Rectal smooth muscle tissue (tissue), 1 donor: ENCODE data around the gene BRCC3.

ENCODE experiments used
- H3K27ac ChIP-seq: one replicate; pipeline ENCODE4 v1.7.0; 2013; ENCODE audit warnings: low read depth, low read length, inconsistent platforms
- H3K27me3 ChIP-seq: one replicate; pipeline ENCODE4 v1.7.0; 2013; ENCODE audit warnings: low read length; ENCODE audit not compliant: control insufficient read depth, insufficient read depth
- H3K36me3 ChIP-seq: one replicate; pipeline ENCODE4 v1.7.0; 2013; ENCODE audit warnings: low read length; ENCODE audit not compliant: control insufficient read depth, insufficient read depth
- H3K4me1 ChIP-seq: one replicate; pipeline ENCODE4 v1.7.0; 2013; ENCODE audit warnings: low read length; ENCODE audit not compliant: control insufficient read depth, insufficient read depth
- H3K4me3 ChIP-seq: one replicate; pipeline ENCODE4 v1.7.0; 2013; ENCODE audit warnings: low read length
- H3K9ac ChIP-seq: one replicate; pipeline ENCODE4 v1.7.0; 2013; ENCODE audit warnings: low read length

Gene BRCC3

DNA sequence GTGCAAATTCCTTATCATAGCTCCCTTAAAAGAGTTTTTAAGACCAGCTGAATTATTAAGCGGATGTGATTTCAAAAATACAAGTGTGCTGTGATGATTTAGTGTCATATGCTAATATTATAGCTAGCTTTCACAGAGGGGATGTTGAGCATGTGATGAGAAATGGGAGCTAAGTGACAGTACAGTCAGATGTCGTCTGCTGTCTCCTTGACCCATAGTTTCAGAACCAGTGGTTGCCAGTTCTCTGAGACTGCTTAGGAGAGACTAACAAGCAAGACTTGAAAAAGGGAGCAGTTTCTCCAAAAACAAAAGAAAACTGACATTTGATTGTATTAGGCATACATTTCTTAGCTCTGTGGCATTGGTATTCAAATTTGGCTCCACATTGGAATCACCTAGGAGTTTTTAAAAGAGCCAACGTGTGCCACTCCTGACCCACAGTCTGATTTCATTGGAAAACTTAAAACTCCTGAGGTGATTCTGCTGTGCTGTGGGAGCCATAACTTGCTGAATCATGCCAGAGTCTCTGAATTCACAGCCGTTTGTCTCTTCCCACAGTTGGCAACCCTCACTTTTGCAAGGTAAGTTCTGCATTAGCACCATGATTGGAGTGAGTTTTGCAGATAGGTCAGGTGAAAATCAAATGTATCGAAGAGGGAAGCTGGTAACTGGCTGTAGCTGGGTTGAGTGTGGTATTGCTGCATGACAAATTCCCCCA is 24.3 kb upstream of the BRCC3 start:
- Histone ChIP-seq H3K4me3 (no peak overlapping the region), H3K27ac (no peak overlapping the region), H3K36me3 (no peaks in the 10 kb centered on the region), H3K4me1 (no peaks in the 10 kb centered on the region), H3K27me3 (no peaks in the 10 kb centered on the region), H3K9ac (no peak overlapping the region)

DNA sequence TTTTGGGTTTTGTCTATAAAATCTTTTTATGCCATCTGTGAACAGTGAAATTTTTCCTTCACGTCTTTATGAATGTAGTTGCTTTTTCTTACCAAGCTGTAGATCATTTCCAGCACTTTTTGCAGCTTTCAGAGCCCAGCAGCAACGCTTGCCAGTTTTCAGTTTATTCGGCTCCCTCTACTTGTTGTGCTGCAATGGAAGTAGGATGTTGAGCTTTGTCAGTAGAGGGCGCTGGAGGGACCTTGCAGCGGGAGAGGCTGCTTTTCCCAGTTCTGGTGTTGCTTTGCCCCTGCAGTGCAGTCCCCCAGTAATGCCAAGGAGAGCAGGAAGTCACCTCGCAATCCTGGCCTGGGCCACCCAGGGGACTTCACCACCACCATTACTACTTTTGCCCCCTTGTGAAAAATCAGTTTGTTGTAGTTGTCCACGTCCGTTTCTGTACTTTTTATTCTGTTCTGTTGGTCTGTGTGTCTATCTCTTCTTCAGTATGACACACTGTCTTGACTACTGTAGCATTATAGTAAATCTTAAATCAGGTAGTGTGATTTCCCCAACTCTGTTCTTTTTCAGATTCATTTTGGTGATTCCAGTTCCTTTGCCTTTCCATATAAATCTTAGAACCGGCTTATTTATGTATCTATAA is 22.2 kb upstream of the BRCC3 start:
- H3K27me3 ChIP-seq, result no peaks in the 10 kb centered on the region
- H3K4me3 ChIP-seq, result no peak overlapping the region
- no peak overlapping the region for H3K27ac ChIP-seq
- no peak overlapping the region for H3K9ac ChIP-seq
- H3K4me1 ChIP-seq, result no peaks in the 10 kb centered on the region
- H3K36me3 ChIP-seq, result no peaks in the 10 kb centered on the region

DNA sequence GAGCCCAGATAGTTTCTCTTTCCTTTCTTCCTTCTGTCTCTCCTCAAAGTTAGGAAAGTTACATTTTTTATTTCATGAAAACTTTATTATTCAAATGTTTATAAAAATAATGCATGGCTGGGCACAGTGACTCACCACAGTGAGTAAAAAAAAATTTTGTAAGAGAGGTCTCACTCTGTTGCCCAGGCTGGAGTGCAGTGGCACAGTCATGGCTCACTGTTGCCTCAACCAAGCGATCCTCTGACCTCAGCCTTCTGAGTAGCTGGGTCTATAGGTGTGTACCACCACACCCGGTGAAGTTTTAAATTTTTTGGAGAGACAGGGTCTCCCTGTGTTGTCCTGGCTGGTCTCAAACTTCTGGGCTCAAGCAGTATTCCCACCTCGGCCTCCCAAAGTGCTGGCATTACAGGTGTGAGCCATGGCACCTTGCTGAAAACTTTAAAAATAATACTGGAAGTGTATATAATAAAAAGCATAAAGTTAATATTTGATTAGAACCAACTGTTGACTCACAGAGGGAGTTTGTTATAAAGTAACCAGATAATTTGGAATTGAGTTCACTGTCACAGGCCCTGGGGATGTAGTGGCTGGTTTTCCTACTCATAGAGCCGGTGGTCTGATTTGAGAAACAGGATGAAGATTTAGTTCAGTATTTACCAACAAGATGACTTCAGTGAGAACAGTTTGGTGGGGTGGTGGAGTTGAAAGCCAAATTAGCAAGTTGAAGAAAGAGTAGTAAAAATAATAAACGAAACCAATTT is 18.4 kb upstream of the BRCC3 start:
- no peaks in the 10 kb centered on the region for H3K36me3 ChIP-seq
- no peak overlapping the region for H3K4me3 ChIP-seq
- H3K4me1 ChIP-seq, result no peaks in the 10 kb centered on the region
- H3K9ac ChIP-seq, result no peak overlapping the region
- H3K27ac ChIP-seq, result no peak overlapping the region
- peaks cover 3% of the 10 kb centered on the region for H3K27me3 ChIP-seq

DNA sequence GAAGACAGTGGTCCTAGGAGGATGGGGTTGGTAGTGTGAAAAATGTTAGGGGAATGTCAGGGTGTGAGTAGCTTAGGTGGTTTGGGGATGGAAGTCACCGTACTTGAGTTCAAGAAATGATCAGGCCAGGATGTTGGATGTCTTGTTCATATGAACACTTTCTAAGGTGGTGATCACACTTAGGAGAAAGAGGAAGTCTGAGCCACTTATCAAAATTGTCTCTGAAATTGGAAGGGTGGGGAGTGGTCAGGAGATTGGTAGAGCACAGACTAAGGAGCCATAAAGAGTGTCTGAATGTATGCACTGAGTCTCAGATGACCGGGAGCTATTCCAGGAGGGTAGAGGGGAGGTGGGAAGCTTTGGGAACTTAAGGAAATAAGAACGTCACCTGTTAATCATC is 17.7 kb upstream of the BRCC3 start:
- Histone ChIP-seq H3K4me3 (no peak overlapping the region), H3K9ac (no peak overlapping the region), H3K27ac (no peak overlapping the region), H3K27me3 (peaks cover 3% of the 10 kb centered on the region), H3K36me3 (no peaks in the 10 kb centered on the region), H3K4me1 (no peaks in the 10 kb centered on the region)

DNA sequence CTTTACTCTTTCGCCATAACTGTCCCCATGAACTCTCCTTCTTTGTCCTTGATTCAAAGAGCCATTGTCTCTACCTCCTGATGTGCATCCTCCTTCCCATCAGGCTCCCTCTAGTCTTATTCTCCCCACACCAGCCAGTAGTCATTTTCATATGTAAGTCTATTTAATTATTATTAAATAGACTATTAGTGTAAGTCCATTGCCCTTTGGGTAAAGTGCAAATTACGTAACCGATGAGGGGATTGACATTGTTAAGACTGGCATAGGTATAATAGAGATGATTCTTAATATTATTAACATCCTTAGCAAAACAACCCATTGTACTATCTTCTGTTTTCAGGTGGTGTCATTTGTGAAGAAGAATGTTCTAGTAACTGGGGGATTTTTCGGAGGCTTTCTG is 17.1 kb upstream of the BRCC3 start:
- Histone ChIP-seq H3K27me3 (peaks cover 3% of the 10 kb centered on the region), H3K27ac (no peak overlapping the region), H3K9ac (no peak overlapping the region), H3K4me3 (no peak overlapping the region), H3K36me3 (no peaks in the 10 kb centered on the region), H3K4me1 (no peaks in the 10 kb centered on the region)

DNA sequence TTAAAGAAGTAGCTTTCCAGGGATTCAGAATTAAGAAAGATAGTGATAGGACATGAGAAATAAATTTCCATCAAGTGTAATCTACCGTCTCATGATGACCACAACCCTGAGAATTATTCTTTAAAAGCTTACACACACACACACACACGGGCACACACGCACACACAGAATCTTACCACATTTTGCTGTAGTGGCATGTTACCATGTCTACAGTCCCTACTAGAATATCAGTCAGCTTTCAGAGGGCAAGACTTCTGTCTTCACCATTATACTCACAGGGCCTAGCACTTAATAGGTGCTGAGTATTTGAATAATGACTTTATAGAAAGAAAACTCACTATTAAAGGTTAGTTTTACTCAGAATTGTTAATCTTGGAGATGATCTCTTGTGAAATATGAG is 15.8 kb upstream of the BRCC3 start:
- H3K27ac ChIP-seq, result no peak overlapping the region
- no peak overlapping the region for H3K4me3 ChIP-seq
- H3K9ac ChIP-seq, result no peak overlapping the region
- H3K4me1 ChIP-seq, result no peaks in the 10 kb centered on the region
- H3K36me3 ChIP-seq, result no peaks in the 10 kb centered on the region
- peaks cover 3% of the 10 kb centered on the region for H3K27me3 ChIP-seq

DNA sequence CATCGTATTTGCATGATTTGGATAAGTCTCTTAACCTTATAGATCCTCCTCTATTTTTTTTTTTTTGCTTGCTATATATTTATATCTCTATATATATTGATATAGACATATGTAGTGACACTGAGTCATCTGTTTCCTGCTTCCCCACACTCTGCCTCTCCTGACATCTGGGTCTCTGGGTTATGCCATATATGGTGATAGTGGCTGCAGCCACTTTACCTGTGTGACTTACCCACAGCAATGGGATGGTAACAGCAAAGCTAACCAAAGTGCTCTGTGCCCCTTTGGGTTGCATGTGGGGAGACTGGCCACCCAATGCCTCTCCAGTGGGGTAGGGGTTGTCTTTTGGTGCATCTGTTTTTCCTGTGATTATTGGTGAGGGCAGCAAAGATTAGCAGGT is 14.8 kb upstream of the BRCC3 start:
- Histone ChIP-seq H3K27ac (peak overlapping the region; percentile 15), H3K27me3 (peaks cover 3% of the 10 kb centered on the region), H3K4me1 (no peaks in the 10 kb centered on the region), H3K4me3 (no peak overlapping the region), H3K36me3 (no peaks in the 10 kb centered on the region), H3K9ac (no peak overlapping the region)

DNA sequence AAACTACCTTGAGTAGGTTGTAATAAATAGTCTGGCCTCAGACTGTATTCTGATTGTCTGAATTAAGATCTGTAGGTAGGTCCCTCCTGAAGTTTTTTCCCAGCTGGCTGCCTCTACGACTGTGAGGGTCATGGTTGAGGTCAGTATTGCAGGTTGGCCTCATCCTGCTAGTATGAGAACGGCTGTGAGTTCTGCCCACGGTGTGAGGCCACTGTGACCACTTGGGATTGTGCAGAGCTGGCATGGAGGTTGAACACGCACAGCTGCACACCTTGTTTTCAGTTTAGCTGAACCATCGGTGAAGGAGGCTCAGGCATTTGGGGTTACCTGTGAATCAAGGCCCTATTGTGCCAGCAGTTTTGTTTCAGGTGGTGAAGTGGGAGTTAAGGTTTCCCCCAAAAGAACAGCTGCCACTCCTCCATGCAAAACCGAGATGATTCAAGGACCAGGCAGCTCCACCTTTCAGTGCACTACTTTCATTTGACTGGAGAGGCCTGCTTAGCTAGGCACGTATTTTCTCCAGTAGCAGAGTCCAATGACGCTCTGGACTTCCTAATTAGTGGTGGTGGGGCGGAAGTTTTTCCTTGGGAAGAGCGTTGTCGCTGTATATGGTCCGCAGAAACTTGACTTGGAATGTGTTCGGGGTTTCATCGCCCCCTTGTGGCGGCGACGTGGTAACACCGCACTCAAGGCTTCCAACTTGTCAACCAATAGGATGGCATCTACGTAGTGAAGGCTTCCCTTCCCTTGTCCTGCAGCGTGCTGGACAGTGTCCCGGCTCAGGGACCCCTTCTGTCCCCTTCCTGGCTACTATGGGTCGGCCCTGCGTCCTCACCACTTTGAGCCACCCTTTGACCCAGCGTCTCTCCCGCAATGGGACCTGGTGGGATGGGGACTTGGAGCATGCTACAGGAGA is 14.2 kb upstream of the BRCC3 start:
- H3K27me3 ChIP-seq, result peaks cover 3% of the 10 kb centered on the region
- H3K4me1 ChIP-seq, result no peaks in the 10 kb centered on the region
- no peaks in the 10 kb centered on the region for H3K36me3 ChIP-seq
- H3K4me3 ChIP-seq, result peak overlapping the region; percentile 34
- no peak overlapping the region for H3K9ac ChIP-seq
- H3K27ac ChIP-seq, result peak overlapping the region; percentile 15

DNA sequence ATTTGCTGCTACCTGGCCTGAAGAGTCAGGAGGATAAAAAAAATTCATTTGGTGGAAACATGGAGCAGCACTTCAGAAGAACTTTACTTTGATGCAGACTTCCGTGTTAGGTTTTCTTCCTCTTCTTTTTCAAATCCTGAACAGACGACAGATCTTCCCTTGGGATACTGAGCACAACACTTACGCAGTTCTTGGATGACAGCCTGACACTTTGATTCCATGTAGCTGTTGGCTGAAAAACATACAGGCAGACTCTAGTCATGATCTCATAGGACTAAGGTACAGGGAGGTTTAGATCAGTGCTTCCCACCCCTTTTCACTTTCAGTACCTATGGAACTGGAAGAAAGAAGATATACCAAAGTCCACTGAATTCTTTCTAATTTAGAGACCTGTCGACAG is 9.5 kb upstream of the BRCC3 start:
- H3K9ac ChIP-seq, result no peak overlapping the region
- no peaks in the 10 kb centered on the region for H3K36me3 ChIP-seq
- no peaks in the 10 kb centered on the region for H3K27me3 ChIP-seq

DNA sequence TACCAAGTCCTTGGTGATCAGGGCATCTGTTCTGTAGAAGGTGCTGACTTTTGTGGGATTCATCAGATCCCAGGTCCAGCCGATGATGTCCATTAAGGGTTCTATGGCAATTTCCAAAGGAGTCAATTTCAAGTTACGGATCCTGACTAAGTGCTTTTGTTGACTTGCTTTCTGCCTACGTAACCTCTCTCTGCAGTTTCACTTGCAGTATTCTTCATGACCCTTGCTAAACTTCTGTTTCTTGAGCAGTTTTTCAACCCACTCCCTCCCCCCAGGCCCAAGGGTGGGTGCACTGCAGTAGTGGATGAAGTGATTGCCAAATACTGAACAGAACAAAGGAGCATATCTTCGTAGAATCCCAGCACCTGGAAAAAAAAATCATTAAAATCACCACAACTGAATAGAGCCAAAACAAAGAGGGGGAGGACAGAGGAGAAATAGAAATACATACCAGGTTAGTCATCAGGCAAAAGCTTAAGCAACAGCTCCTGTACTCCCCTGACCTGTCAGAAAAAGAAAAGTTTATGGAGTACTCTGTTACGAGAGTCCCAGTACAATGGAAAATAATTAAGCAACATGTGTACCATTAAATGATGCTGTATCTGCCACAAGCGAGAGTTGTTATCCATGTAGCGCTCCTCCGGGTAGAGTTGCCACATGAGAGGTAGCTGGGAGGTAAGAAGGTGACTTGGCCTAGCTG is 6.1 kb upstream of the BRCC3 start:
- Histone ChIP-seq H3K27ac (no peak overlapping the region), H3K4me3 (no peak overlapping the region)

More for the DNA sequence above, 9.5 kb upstream of the BRCC3 start:
- Histone ChIP-seq H3K27ac (no peak overlapping the region), H3K4me3 (no peak overlapping the region), H3K4me1 (no peaks in the 10 kb centered on the region)

DNA sequence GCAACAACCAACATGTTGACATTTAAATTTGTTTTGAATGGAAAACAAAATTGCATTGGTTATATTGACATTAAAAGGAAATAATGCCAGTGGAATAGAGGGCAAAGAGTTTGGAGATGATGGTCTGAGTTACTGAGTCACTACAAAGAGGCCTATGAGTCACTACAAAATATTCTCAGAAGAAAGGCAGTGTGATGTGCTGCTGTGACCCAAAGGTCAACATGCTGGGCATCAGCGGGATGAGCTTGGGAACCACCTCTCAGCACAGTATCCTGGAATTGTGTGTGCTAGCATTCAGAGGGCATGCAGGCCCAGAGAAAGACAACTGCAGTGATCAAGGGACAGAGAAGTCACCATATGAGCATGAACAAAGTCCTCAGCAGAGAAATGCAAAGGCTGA is 3.1 kb upstream of the BRCC3 start:
- no peak overlapping the region for H3K9ac ChIP-seq
- H3K4me3 ChIP-seq, result no peak overlapping the region
- no peak overlapping the region for H3K27ac ChIP-seq
- H3K36me3 ChIP-seq, result no peaks in the 10 kb centered on the region
- no peaks in the 10 kb centered on the region for H3K4me1 ChIP-seq
- H3K27me3 ChIP-seq, result no peaks in the 10 kb centered on the region

More for the DNA sequence above, 6.1 kb upstream of the BRCC3 start:
- H3K36me3 ChIP-seq, result no peaks in the 10 kb centered on the region
- H3K27me3 ChIP-seq, result no peaks in the 10 kb centered on the region
- no peaks in the 10 kb centered on the region for H3K4me1 ChIP-seq
- no peak overlapping the region for H3K9ac ChIP-seq
